IMR-90 (cell line): ENCODE data around the gene PLEKHH2. TPM values are rescaled to one million over a fixed set of nuclear protein-coding genes. Genes with fewer than 3 reads are reported as not detected.

Experiments
- ATAC-seq: fragments of 200-7000 bp; cut with Tn5 transposase; 2 replicates; pipeline ENCODE4 v1.9.1; 2020; ENCODE audit warnings: low read depth, mild to moderate bottlenecking, moderate library complexity
- BruUV-seq: library from RNA; stranded (reverse); fragments of 400-500 nt; replicated peaks from 2 replicates; lab custom pipeline; 2021; lab: Mats Ljungman, UMichigan
- CTCF ChIA-PET: fragments of 300-600 bp; formaldehyde crosslinking; extraction: SDS; loops from one replicate; lab custom pipeline; 2021; ENCODE audit warnings: antibody characterized with exemption; lab: Yijun Ruan, JAX
- POLR2A ChIA-PET: fragments of 300-600 bp; sonication (Branson Sonifier 250); formaldehyde crosslinking; loops from one replicate; lab custom pipeline; 2022; ENCODE audit warnings: antibody characterized with exemption; ENCODE audit not compliant: unreplicated experiment; lab: Charles Lee
- DNase-seq: peaks from one replicate; pipeline ENCODE4 v3.0.0; 2013
- H2AFZ ChIP-seq: replicated peaks from 2 replicates; pipeline ENCODE3; 2013; ENCODE audit warnings: low read length, mild to moderate bottlenecking; ENCODE audit not compliant: poor library complexity
- H2AK5ac ChIP-seq: 2 replicates; pipeline ENCODE4 v1.6.1; 2013; ENCODE audit warnings: low read depth, low read length, inconsistent platforms
- H2AK9ac ChIP-seq: replicated peaks from 2 replicates; pipeline ENCODE3; 2013; ENCODE audit warnings: mild to moderate bottlenecking, low read depth, low read length, moderate library complexity; ENCODE audit not compliant: poor library complexity
- H2BK120ac ChIP-seq: 2 replicates; pipeline ENCODE4 v1.6.1; 2013; ENCODE audit warnings: low read depth, low read length, inconsistent platforms
- H2BK15ac ChIP-seq: 3 replicates; pipeline ENCODE4 v1.6.1; 2013; ENCODE audit warnings: low read depth, low read length, inconsistent platforms
- H2BK20ac ChIP-seq: 2 replicates; pipeline ENCODE4 v1.6.1; 2013; ENCODE audit warnings: low read depth, mild to moderate bottlenecking, inconsistent platforms, low read length, moderate library complexity
- H2BK5ac ChIP-seq: 2 replicates; pipeline ENCODE4 v1.6.1; 2013; ENCODE audit warnings: mild to moderate bottlenecking, low read depth, low read length, inconsistent platforms; ENCODE audit not compliant: poor library complexity, severe bottlenecking
- H3K14ac ChIP-seq: replicated peaks from 2 replicates; pipeline ENCODE4 v1.6.1; 2013; ENCODE audit warnings: low read depth, low read length, inconsistent platforms
- H3K18ac ChIP-seq: 2 replicates; pipeline ENCODE4 v1.6.1; 2013; ENCODE audit warnings: low read depth, low read length, control low read depth
- H3K23ac ChIP-seq: 2 replicates; pipeline ENCODE4 v1.6.1; 2013; ENCODE audit warnings: low read depth, low read length, inconsistent platforms
- H3K27ac ChIP-seq: 2 replicates; pipeline ENCODE4 v1.5.1; 2013; ENCODE audit warnings: mild to moderate bottlenecking, control low read depth, low read length; ENCODE audit not compliant: insufficient read depth
- H3K27me3 ChIP-seq: 2 replicates; pipeline ENCODE4 v1.6.1; 2013; ENCODE audit warnings: low read length; ENCODE audit not compliant: control insufficient read depth, insufficient read depth
- H3K36me3 ChIP-seq: 2 replicates; pipeline ENCODE4 v1.6.1; 2013; ENCODE audit warnings: low read length, mixed read lengths; ENCODE audit not compliant: control insufficient read depth, insufficient read depth
- H3K4ac ChIP-seq: 2 replicates; pipeline ENCODE4 v1.6.1; 2013; ENCODE audit warnings: low read depth, low read length, inconsistent platforms
- H3K4me1 ChIP-seq: 2 replicates; pipeline ENCODE4 v1.6.1; 2013; ENCODE audit warnings: low read length, mixed read lengths; ENCODE audit not compliant: control insufficient read depth, insufficient read depth
- H3K4me2 ChIP-seq: 2 replicates; pipeline ENCODE4 v1.6.1; 2013; ENCODE audit warnings: low read depth, mild to moderate bottlenecking, control low read depth, low read length, moderate library complexity
- H3K4me3 ChIP-seq: 2 replicates; pipeline ENCODE4 v1.5.1; 2013; ENCODE audit warnings: low read depth, mild to moderate bottlenecking, control low read depth, low read length, moderate library complexity; ENCODE audit not compliant: insufficient read depth
- H3K56ac ChIP-seq: 2 replicates; pipeline ENCODE4 v1.6.1; 2013; ENCODE audit warnings: low read length, inconsistent platforms; ENCODE audit not compliant: insufficient read depth; ENCODE audit errors: extremely low read depth
- H3K79me1 ChIP-seq, 2 experiments: 2 replicates each; pipeline ENCODE4 v1.6.1; 2013; ENCODE audit warnings: low read length in 2 of 2, inconsistent platforms in 1 of 2, low read depth in 1 of 2
- H3K9ac ChIP-seq: 2 replicates; pipeline ENCODE4 v1.6.1; 2013; ENCODE audit warnings: low read depth, low read length, control low read depth
- H3K9me1 ChIP-seq: 2 replicates; pipeline ENCODE4 v1.6.1; 2013; ENCODE audit warnings: low read length, inconsistent platforms; ENCODE audit not compliant: insufficient read depth
- H3K9me3 ChIP-seq: 2 replicates; pipeline ENCODE4 v1.6.1; 2013; ENCODE audit warnings: low read length; ENCODE audit not compliant: control insufficient read depth, insufficient read depth
- H4K20me1 ChIP-seq: 2 replicates; pipeline ENCODE4 v1.6.1; 2013; ENCODE audit warnings: low read length, inconsistent platforms; ENCODE audit not compliant: insufficient read depth
- H4K5ac ChIP-seq: 2 replicates; pipeline ENCODE4 v1.6.1; 2013; ENCODE audit warnings: mild to moderate bottlenecking, low read depth, low read length, control low read depth
- H4K8ac ChIP-seq, 2 experiments: 2 replicates each; pipeline ENCODE4 v1.6.1; 2013; ENCODE audit warnings: low read depth in 2 of 2, low read length in 2 of 2, control low read depth in 1 of 2, inconsistent platforms in 1 of 2
- H4K91ac ChIP-seq: 2 replicates; pipeline ENCODE4 v1.6.1; 2013; ENCODE audit warnings: low read depth, low read length, inconsistent platforms; ENCODE audit not compliant: insufficient read depth
- BHLHE40 ChIP-seq: fragments of 150-350 bp; IDR thresholded peaks from 2 replicates; pipeline ENCODE4 v1.6.1; 2016; ENCODE audit warnings: mild to moderate bottlenecking, low read depth, low read length
- CEBPB ChIP-seq: IDR thresholded peaks from 2 replicates; pipeline ENCODE4 v1.6.1; 2012; ENCODE audit warnings: low read depth, low read length, improper control_type of control experiment
- CHD1 ChIP-seq: IDR thresholded peaks from 2 replicates; pipeline ENCODE4 v1.6.1; 2012; ENCODE audit warnings: low read depth, low read length, improper control_type of control experiment
- CTCF ChIP-seq: conservative IDR thresholded peaks from 2 replicates; pipeline ENCODE4 v1.5.1; 2012; ENCODE audit warnings: mild to moderate bottlenecking, low read depth, low read length, improper control_type of control experiment
- ELK1 ChIP-seq: fragments of 150-350 bp; IDR thresholded peaks from 2 replicates; pipeline ENCODE4 v1.6.1; 2016; ENCODE audit warnings: low read depth, mild to moderate bottlenecking, low read length, moderate library complexity, borderline replicate concordance
- FOS ChIP-seq: fragments of 150-350 bp; IDR thresholded peaks from 2 replicates; pipeline ENCODE4 v1.6.1; 2016; ENCODE audit warnings: low read depth, low read length
- MAFK ChIP-seq: IDR thresholded peaks from 2 replicates; pipeline ENCODE4 v1.6.1; 2012; ENCODE audit warnings: low read depth, low read length, improper control_type of control experiment
- MAZ ChIP-seq: IDR thresholded peaks from 2 replicates; pipeline ENCODE4 v1.6.1; 2012; ENCODE audit warnings: low read depth, mild to moderate bottlenecking, low read length, improper control_type of control experiment, moderate library complexity, borderline replicate concordance
- MXI1 ChIP-seq: IDR thresholded peaks from 2 replicates; pipeline ENCODE4 v1.6.1; 2012; ENCODE audit warnings: low read depth, mild to moderate bottlenecking, low read length, moderate library complexity, borderline replicate concordance
- NFE2L2 ChIP-seq: fragments of 150-350 bp; IDR thresholded peaks from 2 replicates; pipeline ENCODE4 v1.6.1; 2016; ENCODE audit warnings: low read depth, mild to moderate bottlenecking, low read length
- POLR2A ChIP-seq: IDR thresholded peaks from 2 replicates; pipeline ENCODE4 v1.6.1; 2012; ENCODE audit warnings: mild to moderate bottlenecking, low read depth, low read length
- RAD21 ChIP-seq: IDR thresholded peaks from 2 replicates; pipeline ENCODE4 v1.6.1; 2012; ENCODE audit warnings: low read length, improper control_type of control experiment
- RCOR1 ChIP-seq: IDR thresholded peaks from 2 replicates; pipeline ENCODE4 v1.6.1; 2012; ENCODE audit warnings: mild to moderate bottlenecking, low read length, improper control_type of control experiment; ENCODE audit not compliant: insufficient replicate concordance
- RFX5 ChIP-seq: IDR thresholded peaks from 2 replicates; pipeline ENCODE4 v1.8.0; 2012; ENCODE audit warnings: low read depth, mild to moderate bottlenecking, low read length, moderate library complexity
- SMC3 ChIP-seq: fragments of 150-350 bp; IDR thresholded peaks from 2 replicates; pipeline ENCODE4 v1.6.1; 2016; ENCODE audit warnings: low read depth, mild to moderate bottlenecking, antibody characterized with exemption, low read length, moderate library complexity
- USF2 ChIP-seq: fragments of 150-350 bp; IDR thresholded peaks from 2 replicates; pipeline ENCODE4 v1.6.1; 2017; ENCODE audit warnings: mild to moderate bottlenecking, antibody characterized with exemption, low read length, low read depth
- WGBS, 2 experiments: methylation state at CpG; one replicate each; pipeline versions ENCODE4 v1.1.5 to v1.1.7; 2013; ENCODE audit warnings: missing lambda C conversion rate in 2 of 2; ENCODE audit not compliant: insufficient read length in 1 of 2; ENCODE audit errors: extremely low coverage in 2 of 2; 5-methylcytosine and 5-hydroxymethylcytosine counted together
- dilution Hi-C: fragments of 300-500 bp; cut with HindIII; formaldehyde crosslinking; loops from one replicate; pipeline ENCODE4 v1.14.3; 2018; ENCODE audit warnings: low sequenced_read_pairs; ENCODE audit not compliant: unreplicated experiment
- in situ Hi-C: fragments of 300-500 bp; cut with MboI; formaldehyde crosslinking; loops from 3 replicates; pipeline ENCODE4 v1.14.3; 2019; ENCODE audit warnings: low sequenced_read_pairs, inconsistent platforms, mixed read lengths
- intact Hi-C: fragments of 100-400 bp; cut with micrococcal nuclease; formaldehyde crosslinking; loops from 2 replicates; pipeline ENCODE4 v1.10.0; 2022
- polyA plus RNA-seq, 3 experiments: library from polyadenylated mRNA; depleted of rRNA; stranded (reverse); fragments of >200 nt; gene quantifications; 2 replicates each; pipeline ENCODE4 v1.2.3, GENCODE V29; 2012; ENCODE audit warnings: low replicate concordance in 1 of 3
- total RNA-seq: library from RNA; depleted of rRNA; stranded (reverse); fragments of >200 nt; gene quantifications from 2 replicates; pipeline ENCODE4 v1.2.3, GENCODE V29; 2012

Gene PLEKHH2
- total and polyA plus RNA-seq, 2 of the 4 experiments (the other 2 are of a cell fraction): 2.0 to 3.3 TPM

GRCh38 chr2:43718530-43719124, 81.6 kb downstream of the PLEKHH2 start:
- Histone ChIP-seq H2AK9ac (no peak overlapping the region), H3K27ac (no peak overlapping the region), H3K27me3 (no peaks in the 10 kb centered on the region), H2BK120ac (no peak overlapping the region), H4K8ac (no peak overlapping the region), H4K5ac (no peak overlapping the region), H4K20me1 (no peaks in the 10 kb centered on the region), H3K9me1 (no peaks in the 10 kb centered on the region), H3K4ac (no peak overlapping the region), H3K4me3 (no peak overlapping the region), H3K36me3 (no peaks in the 10 kb centered on the region), H3K4me2 (no peak overlapping the region), H3K9me3 (no peaks in the 10 kb centered on the region), H2AK5ac (no peak overlapping the region), H2BK20ac (no peak overlapping the region), H3K9ac (no peak overlapping the region), H2BK15ac (no peak overlapping the region), H3K56ac (no peak overlapping the region), H2BK5ac (no peak overlapping the region), H2AFZ (no peak overlapping the region), H4K91ac (no peak overlapping the region), H3K4me1 (no peaks in the 10 kb centered on the region), H3K79me1 (no peaks in the 10 kb centered on the region), H3K23ac (no peak overlapping the region), H3K14ac (no peak overlapping the region), H3K18ac (no peak overlapping the region)
- in situ Hi-C loops (no loop called here), intact Hi-C loops (no loop called here), dilution Hi-C loops (no loop called here)
- no CpG with 5 or more reads among the region's 5 CpGs for WGBS, 2 experiments
- ATAC-seq (no peak), DNase-seq (no peak)
- CTCF ChIA-PET: interaction anchor here (0.6 kb wide), 1 partner anchor 24 kb away, joined by 3 read pairs; no protein-coding TSS in a partner anchor
- no TSS peak for BruUV-seq
- POLR2A ChIA-PET: no interaction called here
- no peak for TF ChIP-seq NFE2L2
- TF ChIP-seq MAZ: no peak
- TF ChIP-seq RAD21: no peak
- TF ChIP-seq RFX5: no peak
- no peak for TF ChIP-seq BHLHE40
- TF ChIP-seq MXI1: no peak
- TF ChIP-seq CHD1: no peak
- TF ChIP-seq USF2: no peak
- TF ChIP-seq CEBPB: no peak
- TF ChIP-seq MAFK: no peak
- TF ChIP-seq CTCF: no peak
- TF ChIP-seq FOS: no peak
- TF ChIP-seq RCOR1: no peak
- TF ChIP-seq ELK1: no peak
- TF ChIP-seq SMC3: no peak
- no peak for TF ChIP-seq POLR2A
